Ovary (tissue), 9 donors: ENCODE measurements around the gene BSPRY. TPM values are rescaled to one million over a fixed set of nuclear protein-coding genes. Genes with fewer than 3 reads are reported as not detected.

Source experiments
- DNase-seq, 5 donors: peaks; one replicate each; pipeline ENCODE4 v3.0.0-alpha.2; 2019 to 2020
- H3K27ac ChIP-seq, 2 donors: fragments of 200-600 bp; one replicate each; pipeline versions ENCODE4 v1.5.1 to v1.8.0; 2019 to 2022
- H3K27me3 ChIP-seq: fragments of 200-600 bp; one replicate; pipeline ENCODE4 v1.8.0; 2022
- H3K36me3 ChIP-seq: fragments of 200-600 bp; sonication (generic); one replicate; pipeline ENCODE4 v1.5.1; 2019
- H3K4me1 ChIP-seq: one replicate; pipeline ENCODE4 v1.8.1; 2013; ENCODE audit warnings: mild to moderate bottlenecking, moderate library complexity; ENCODE audit not compliant: insufficient read depth
- H3K4me3 ChIP-seq: fragments of 200-600 bp; sonication (generic); one replicate; pipeline ENCODE4 v1.5.1; 2017
- H3K9me3 ChIP-seq, 2 donors: fragments of 200-600 bp in 1 of 2; sonication (generic) in 1 of 2; one replicate each; pipeline versions ENCODE4 v1.5.1 to v1.8.1; 2013 to 2019; ENCODE audit warnings: mild to moderate bottlenecking in 1 of 2, moderate library complexity in 1 of 2
- CTCF ChIP-seq, 3 donors: fragments of 450-650 bp in 2 of 3; fragments of 200-600 bp in 1 of 3; IDR thresholded peaks; one replicate each; pipeline versions ENCODE4 v1.5.1 to v1.8.0; 2016 to 2022; ENCODE audit warnings: antibody characterized with exemption in 3 of 3, mild to moderate bottlenecking in 1 of 3
- EP300 ChIP-seq: sonication (generic); formaldehyde crosslinking; IDR thresholded peaks from one replicate; pipeline ENCODE4 v1.6.1; 2017; ENCODE audit warnings: antibody characterized with exemption
- POLR2A ChIP-seq: fragments of 450-650 bp; IDR thresholded peaks from one replicate; pipeline ENCODE4 v1.6.1; 2017; ENCODE audit warnings: antibody characterized with exemption, mild to moderate bottlenecking, moderate library complexity
- WGBS, 3 donors: extraction: QIAGEN DNeasy Blood & Tissue Kit in 1 of 3; methylation state at CpG; one replicate each; pipeline versions ENCODE4 v1.1.5 to v1.1.7; 2013 to 2017; 5-methylcytosine and 5-hydroxymethylcytosine counted together
- intact Hi-C, 4 donors: fragments of 100-400 bp; cut with DNase I; formaldehyde crosslinking; loops; one replicate each; pipeline versions ENCODE4 v1.11.0 to v1.15.1; 2022 to 2023
- polyA plus RNA-seq, 2 donors: library from polyadenylated mRNA; stranded (reverse); fragments of 200-250 nt in 1 of 2; fragments of 350-450 nt in 1 of 2; fragmentation: Illumina TruSeq in 1 of 2; extraction: RNeasy Lipid Tissue Mini Kit (QIAGEN cat#74804) in 1 of 2; gene quantifications; one replicate each; pipeline ENCODE4 v1.2.3, GENCODE V29; 2013 to 2014
- total RNA-seq, 7 donors: library from RNA; depleted of rRNA in 2 of 7; stranded (reverse); fragments of >200 nt in 2 of 7; fragmentation: NEBNext Ultra II Directional in 3 of 7; extraction: Animal tissue kit (Norgen Biotek cat#: 25700) in 3 of 7; gene quantifications; one replicate each; pipeline versions ENCODE4 v1.1.0 to v1.2.4, GENCODE V29; 2016 to 2023
- donor health status: DM: no; HTN: no; CAD: no; lungs with moderate emphysema.
- donor health status: DM: no; HTN: no; CAD: no.
- donor health status: Bipolar disorder and iron deficiency.
- donor health status: DM: yes; HTN: yes; CAD: no.
- donor health status: DM: no; HTN: no; CAD: no.
- donor health status: DM: yes; HTN: yes; CAD: no.

Gene BSPRY
- total and polyA plus RNA-seq, 9 donors, result 0.10 to 6.9 (median 0.35) TPM; not detected in 1

GRCh38 chr9:113319054-113319453, 30.3 kb upstream of the BSPRY start:
- WGBS, 3 donors, result 88 to 97% (median 93%) methylated on average over 2 of the region's 2 CpGs
- Histone ChIP-seq H3K27ac (no peak overlapping the region), H3K27me3 (no peaks in the 10 kb centered on the region), H3K9me3 (no peaks in the 10 kb centered on the region), H3K4me1 (no peaks in the 10 kb centered on the region), H3K36me3 (no peaks in the 10 kb centered on the region), H3K4me3 (no peak overlapping the region)
- intact Hi-C loops, result no loop called here
- no peak for DNase-seq
- TF ChIP-seq EP300 (no peak), CTCF (IDR thresholded peaks at IDR 0.05) (no peak)

GRCh38 chr9:113320051-113320450, 29.3 kb upstream of the BSPRY start:
- WGBS, 3 donors, result 92 to 96% (median 92%) methylated on average over 3 of the region's 3 CpGs
- DNase-seq, result no peak
- TF ChIP-seq EP300, result no peak
- Histone ChIP-seq H3K27me3 (no peaks in the 10 kb centered on the region), H3K36me3 (no peaks in the 10 kb centered on the region), H3K4me3 (no peak overlapping the region), H3K4me1 (no peaks in the 10 kb centered on the region), H3K27ac (no peak overlapping the region), H3K9me3 (no peaks in the 10 kb centered on the region)
- intact Hi-C loops, result no loop called here

GRCh38 chr9:113322671-113323070, 26.7 kb upstream of the BSPRY start:
- no peak overlapping the region for H3K4me3 ChIP-seq
- intact Hi-C loops, result no loop called here
- 79 to 84% (median 82%) methylated on average over 6 of the region's 6 CpGs for WGBS, 3 donors
- DNase-seq, result no peak
- H3K4me1 ChIP-seq, result no peaks in the 10 kb centered on the region
- H3K27ac ChIP-seq, result no peak overlapping the region
- no peaks in the 10 kb centered on the region for H3K27me3 ChIP-seq
- no peaks in the 10 kb centered on the region for H3K36me3 ChIP-seq
- TF ChIP-seq POLR2A (no peak), CTCF (IDR thresholded peaks at IDR 0.05) (no peak), EP300 (no peak)
- no peaks in the 10 kb centered on the region for H3K9me3 ChIP-seq

DNA sequence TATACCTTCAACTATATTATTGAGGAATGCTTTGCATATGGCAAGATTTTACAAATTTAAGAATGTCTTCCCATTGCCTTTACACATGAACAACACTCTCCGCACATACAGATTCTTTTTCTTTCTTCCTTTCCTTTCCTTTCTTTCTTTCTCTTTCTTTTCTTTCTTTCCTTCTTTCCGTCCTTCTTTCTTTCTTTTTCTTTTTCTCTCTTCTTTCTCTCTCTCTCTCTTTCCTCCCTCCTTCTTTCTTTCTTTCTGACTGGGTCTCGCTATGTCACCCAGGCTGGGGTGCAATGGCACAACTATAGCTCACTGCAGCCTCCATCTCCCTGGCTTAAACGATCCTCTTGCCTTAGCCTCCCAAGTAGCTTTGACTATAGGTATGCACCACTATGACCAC, 23.1 kb upstream of the BSPRY start:
- Histone ChIP-seq H3K27ac (no peak overlapping the region), H3K36me3 (no peaks in the 10 kb centered on the region), H3K9me3 (no peaks in the 10 kb centered on the region), H3K4me1 (no peaks in the 10 kb centered on the region), H3K4me3 (no peak overlapping the region), H3K27me3 (no peaks in the 10 kb centered on the region)
- no peak for TF ChIP-seq EP300
- no peak for TF ChIP-seq POLR2A
- intact Hi-C loops, result no loop called here
- no peak for DNase-seq
- WGBS, 3 donors, result 94 to 97% (median 95%) methylated on average over 4 of the region's 4 CpGs

- TF ChIP-seq CTCF (IDR thresholded peaks at IDR 0.05) (no peak), POLR2A (no peak), EP300 (no peak)
- H3K36me3 ChIP-seq, result no peaks in the 10 kb centered on the region
- no peaks in the 10 kb centered on the region for H3K4me1 ChIP-seq
- H3K27me3 ChIP-seq, result no peaks in the 10 kb centered on the region
- no peak overlapping the region for H3K4me3 ChIP-seq
- no peaks in the 10 kb centered on the region for H3K9me3 ChIP-seq
- WGBS, 3 donors, result 93 to 97% (median 94%) methylated on average over 3 of the region's 3 CpGs
- H3K27ac ChIP-seq, result no peak overlapping the region
- DNase-seq, result no peak
- intact Hi-C loops, result no loop called here
Observed at GRCh38 chr9:113328045-113328782, 21.1 kb upstream of the BSPRY start.
